ENCODE results near the gene HCFC1.

Gene HCFC1

DNA sequence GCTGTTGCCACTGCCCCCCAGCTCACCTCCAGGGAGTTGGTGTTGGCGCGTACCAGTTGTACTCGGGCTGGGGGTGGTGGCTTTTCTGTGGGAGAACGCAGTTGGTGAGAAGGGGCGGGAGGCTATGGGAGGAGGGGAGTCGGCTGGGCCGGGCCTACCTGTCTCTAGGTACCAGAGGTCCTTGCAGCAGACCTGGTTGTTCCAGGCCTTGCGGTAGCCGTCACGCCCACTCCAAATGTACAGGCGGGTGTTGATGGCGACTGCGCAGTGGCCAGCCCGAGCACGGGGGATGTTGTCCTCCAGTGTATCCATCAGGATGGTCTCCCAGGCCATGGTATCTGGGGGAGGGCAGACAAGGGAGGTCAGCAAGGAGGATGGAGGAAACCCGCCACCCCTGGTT is 11.5 kb downstream of the HCFC1 start:
- H3K4me1 ChIP-seq (ENCODE audit: control insufficient read depth in 5 of 5, insufficient read depth in 5 of 5, low read length in 5 of 5), result no peaks in the 10 kb centered on the region
- no peak overlapping the region for H3K9ac ChIP-seq (ENCODE audit: low read length in 5 of 5)
- peaks cover 0 to 96% (median 84%) of the 10 kb centered on the region in 5 donors for H3K36me3 ChIP-seq (ENCODE audit: control insufficient read depth in 5 of 5, insufficient read depth in 5 of 5, low read length in 5 of 5)
- peaks cover 0 to 19% (median 8%) of the 10 kb centered on the region in 5 donors for H3K27me3 ChIP-seq (ENCODE audit: control insufficient read depth in 5 of 5, insufficient read depth in 4 of 5, low read length in 5 of 5)
- no peaks in the 10 kb centered on the region for H3K9me3 ChIP-seq (ENCODE audit: control insufficient read depth in 5 of 5, low read length in 5 of 5)
- H3K27ac ChIP-seq (ENCODE audit: low read depth, low read length), result no peak overlapping the region
- H3K4me3 ChIP-seq (ENCODE audit: low read depth in 1 of 5, low read length in 5 of 5), result no peak overlapping the region

DNA sequence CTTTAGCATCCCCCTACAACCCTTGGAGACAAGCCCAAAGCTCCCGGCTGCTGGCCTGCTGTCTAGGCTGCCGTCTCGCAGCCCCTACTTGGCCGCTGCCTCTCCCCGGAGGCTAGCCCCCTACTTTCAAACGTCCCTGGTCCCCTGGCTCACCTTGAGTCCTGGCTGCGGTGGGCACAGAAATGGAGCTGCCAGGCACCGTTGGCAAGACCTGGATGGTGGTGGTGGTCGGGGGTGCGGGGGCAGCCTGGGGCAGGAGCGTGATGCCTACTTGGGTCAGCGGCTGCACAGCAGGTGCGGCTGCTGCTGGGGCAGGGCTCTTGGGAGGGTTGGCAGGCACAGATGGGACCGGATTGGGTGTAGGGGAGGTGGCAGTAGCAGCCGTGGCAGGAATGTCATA is 12.0 kb downstream of the HCFC1 start:
- Histone ChIP-seq H3K4me3 (ENCODE audit: low read depth in 1 of 5, low read length in 5 of 5) (no peak overlapping the region), H3K27ac (ENCODE audit: low read depth, low read length) (no peak overlapping the region), H3K36me3 (ENCODE audit: control insufficient read depth in 5 of 5, insufficient read depth in 5 of 5, low read length in 5 of 5) (peaks cover 0 to 100% (median 88%) of the 10 kb centered on the region in 5 donors), H3K9ac (ENCODE audit: low read length in 5 of 5) (no peak overlapping the region), H3K4me1 (ENCODE audit: control insufficient read depth in 5 of 5, insufficient read depth in 5 of 5, low read length in 5 of 5) (no peaks in the 10 kb centered on the region), H3K27me3 (ENCODE audit: control insufficient read depth in 5 of 5, insufficient read depth in 4 of 5, low read length in 5 of 5) (peaks cover 0 to 19% (median 5%) of the 10 kb centered on the region in 5 donors), H3K9me3 (ENCODE audit: control insufficient read depth in 5 of 5, low read length in 5 of 5) (no peaks in the 10 kb centered on the region)

DNA sequence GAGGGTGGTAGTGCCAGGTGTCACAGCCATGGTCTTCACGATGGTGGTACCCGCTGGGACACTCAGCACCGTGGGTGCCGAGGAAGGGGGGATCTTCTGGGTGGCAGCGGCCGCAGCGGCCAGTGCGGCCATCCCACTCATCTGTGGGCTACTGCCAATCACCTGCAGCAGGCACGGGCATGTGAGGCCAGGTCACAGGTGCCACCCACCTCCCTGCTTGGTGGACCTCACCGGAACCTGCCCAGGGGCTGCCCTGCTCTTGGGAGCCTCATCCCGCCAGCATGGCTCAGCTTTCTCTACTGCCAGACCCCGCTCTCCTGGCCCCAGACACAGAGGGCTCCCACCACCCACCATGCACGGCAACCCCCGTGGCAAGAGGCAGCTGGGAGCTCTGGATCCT is 13.0 kb downstream of the HCFC1 start:
- no peak overlapping the region for H3K4me3 ChIP-seq (ENCODE audit: low read depth in 1 of 5, low read length in 5 of 5)
- no peaks in the 10 kb centered on the region for H3K4me1 ChIP-seq (ENCODE audit: control insufficient read depth in 5 of 5, insufficient read depth in 5 of 5, low read length in 5 of 5)
- no peak overlapping the region for H3K9ac ChIP-seq (ENCODE audit: low read length in 5 of 5)
- H3K36me3 ChIP-seq (ENCODE audit: control insufficient read depth in 5 of 5, insufficient read depth in 5 of 5, low read length in 5 of 5), result peaks cover 0 to 100% (median 97%) of the 10 kb centered on the region in 5 donors
- no peak overlapping the region for H3K27ac ChIP-seq (ENCODE audit: low read depth, low read length)
- H3K9me3 ChIP-seq (ENCODE audit: control insufficient read depth in 5 of 5, low read length in 5 of 5), result no peaks in the 10 kb centered on the region
- peaks cover 0 to 19% (median 5%) of the 10 kb centered on the region in 5 donors for H3K27me3 ChIP-seq (ENCODE audit: control insufficient read depth in 5 of 5, insufficient read depth in 4 of 5, low read length in 5 of 5)

DNA sequence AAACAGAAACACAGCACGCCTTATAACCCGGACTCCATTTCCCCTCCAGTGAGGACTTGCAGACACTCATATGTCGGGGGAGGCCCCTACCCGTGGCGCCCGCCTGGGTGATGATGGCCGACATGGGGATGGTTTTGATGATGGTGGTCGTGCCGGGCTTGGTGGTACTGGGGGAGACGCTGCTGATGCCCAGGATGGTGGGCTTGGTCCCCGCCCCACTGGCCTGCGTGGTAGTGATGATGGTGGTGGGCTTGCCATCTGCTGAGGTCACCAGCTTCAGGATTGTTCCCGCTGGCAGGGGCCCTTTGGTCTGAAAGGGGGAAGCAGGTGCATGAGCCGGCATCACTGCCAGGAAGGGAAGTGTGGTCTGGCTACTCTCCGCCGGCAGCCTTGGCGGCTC is 14.4 kb downstream of the HCFC1 start:
- Histone ChIP-seq H3K27ac (ENCODE audit: low read depth, low read length) (no peak overlapping the region), H3K27me3 (ENCODE audit: control insufficient read depth in 5 of 5, insufficient read depth in 4 of 5, low read length in 5 of 5) (peaks cover 0 to 14% (median 5%) of the 10 kb centered on the region in 5 donors), H3K9ac (ENCODE audit: low read length in 5 of 5) (no peak overlapping the region), H3K4me3 (ENCODE audit: low read depth in 1 of 5, low read length in 5 of 5) (no peak overlapping the region), H3K4me1 (ENCODE audit: control insufficient read depth in 5 of 5, insufficient read depth in 5 of 5, low read length in 5 of 5) (no peaks in the 10 kb centered on the region), H3K36me3 (ENCODE audit: control insufficient read depth in 5 of 5, insufficient read depth in 5 of 5, low read length in 5 of 5) (peaks cover 0 to 98% (median 96%) of the 10 kb centered on the region in 5 donors), H3K9me3 (ENCODE audit: control insufficient read depth in 5 of 5, low read length in 5 of 5) (no peaks in the 10 kb centered on the region)

DNA sequence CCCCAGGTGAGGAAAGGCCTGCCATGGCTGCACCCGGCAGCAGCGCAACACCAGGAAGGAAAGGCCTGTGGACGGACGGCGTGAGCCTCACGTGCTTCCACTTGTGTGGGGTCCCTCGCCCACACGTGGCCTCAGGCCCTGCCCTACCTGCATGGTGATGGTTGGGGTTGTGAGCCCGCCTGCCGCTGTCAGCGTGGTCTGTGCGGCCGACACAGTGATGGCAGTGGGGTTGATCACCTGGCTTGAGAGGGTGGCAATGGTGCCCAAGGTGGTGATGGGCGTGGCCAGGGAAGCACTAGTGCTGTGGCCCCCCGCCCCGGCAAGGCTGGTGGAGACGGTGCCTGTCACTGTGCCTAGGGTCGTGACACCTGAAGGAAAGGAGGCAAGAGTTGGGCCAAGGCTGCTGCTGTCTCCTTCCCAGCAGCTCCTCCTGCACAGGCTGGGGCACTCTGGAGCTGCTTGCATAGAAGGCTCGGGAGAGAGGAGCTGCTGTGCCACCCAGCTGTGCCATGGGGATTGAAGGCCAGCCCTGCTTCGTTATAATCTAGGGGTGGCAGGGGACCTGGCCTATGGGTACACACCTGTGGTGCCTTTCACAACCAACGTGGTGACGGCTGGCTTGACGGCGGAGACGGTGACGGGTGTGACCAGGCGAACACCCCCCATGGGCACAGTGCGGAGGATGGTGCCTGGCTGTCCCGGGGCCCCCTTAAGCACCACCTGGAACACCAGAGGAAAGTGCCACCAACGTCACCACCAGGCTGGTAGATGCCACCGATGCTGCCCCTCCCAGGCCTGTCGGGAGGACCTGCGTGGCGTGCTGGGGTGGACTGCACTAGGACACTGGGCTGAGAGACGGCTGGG is 15.3 kb downstream of the HCFC1 start:
- Histone ChIP-seq H3K4me1 (ENCODE audit: control insufficient read depth in 5 of 5, insufficient read depth in 5 of 5, low read length in 5 of 5) (no peaks in the 10 kb centered on the region), H3K36me3 (ENCODE audit: control insufficient read depth in 5 of 5, insufficient read depth in 5 of 5, low read length in 5 of 5) (peaks cover 0 to 98% (median 96%) of the 10 kb centered on the region in 5 donors), H3K9ac (ENCODE audit: low read length in 5 of 5) (no peak overlapping the region), H3K27ac (ENCODE audit: low read depth, low read length) (no peak overlapping the region), H3K9me3 (ENCODE audit: control insufficient read depth in 5 of 5, low read length in 5 of 5) (no peaks in the 10 kb centered on the region), H3K27me3 (ENCODE audit: control insufficient read depth in 5 of 5, insufficient read depth in 4 of 5, low read length in 5 of 5) (peaks cover 0 to 12% (median 5%) of the 10 kb centered on the region in 5 donors), H3K4me3 (ENCODE audit: low read depth in 1 of 5, low read length in 5 of 5) (no peak overlapping the region)

DNA sequence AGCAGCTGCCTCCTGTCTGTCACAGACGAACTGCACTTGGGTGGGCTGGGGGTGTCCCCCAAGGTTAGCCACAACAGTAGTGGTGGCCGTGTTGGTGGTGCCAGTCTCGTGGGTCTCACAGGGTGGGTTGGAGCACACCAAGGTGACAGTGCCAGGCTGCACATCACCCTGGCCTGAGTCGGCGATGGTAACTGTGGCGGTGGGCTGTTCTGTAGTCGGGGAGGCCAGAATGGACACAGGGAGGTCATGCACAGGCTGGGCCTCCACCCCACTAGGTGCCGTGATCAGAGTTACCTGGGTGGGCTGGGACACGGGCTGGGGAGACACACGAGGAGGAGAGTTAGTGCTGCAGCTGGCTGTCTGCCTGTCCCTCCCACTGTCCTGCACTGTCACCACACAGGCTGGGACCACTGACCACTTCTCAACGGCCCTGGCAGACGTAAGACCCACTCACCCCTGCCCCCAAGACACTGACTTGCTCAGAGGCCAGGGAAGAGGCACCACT is 16.3 kb downstream of the HCFC1 start:
- Histone ChIP-seq H3K27ac (ENCODE audit: low read depth, low read length) (no peak overlapping the region), H3K9me3 (ENCODE audit: control insufficient read depth in 5 of 5, low read length in 5 of 5) (no peaks in the 10 kb centered on the region), H3K4me3 (ENCODE audit: low read depth in 1 of 5, low read length in 5 of 5) (no peak overlapping the region), H3K27me3 (ENCODE audit: control insufficient read depth in 5 of 5, insufficient read depth in 4 of 5, low read length in 5 of 5) (peaks cover 0 to 12% (median 5%) of the 10 kb centered on the region in 5 donors), H3K9ac (ENCODE audit: low read length in 5 of 5) (no peak overlapping the region), H3K4me1 (ENCODE audit: control insufficient read depth in 5 of 5, insufficient read depth in 5 of 5, low read length in 5 of 5) (no peaks in the 10 kb centered on the region), H3K36me3 (ENCODE audit: control insufficient read depth in 5 of 5, insufficient read depth in 5 of 5, low read length in 5 of 5) (peaks cover 0 to 99% (median 97%) of the 10 kb centered on the region in 5 donors)

DNA sequence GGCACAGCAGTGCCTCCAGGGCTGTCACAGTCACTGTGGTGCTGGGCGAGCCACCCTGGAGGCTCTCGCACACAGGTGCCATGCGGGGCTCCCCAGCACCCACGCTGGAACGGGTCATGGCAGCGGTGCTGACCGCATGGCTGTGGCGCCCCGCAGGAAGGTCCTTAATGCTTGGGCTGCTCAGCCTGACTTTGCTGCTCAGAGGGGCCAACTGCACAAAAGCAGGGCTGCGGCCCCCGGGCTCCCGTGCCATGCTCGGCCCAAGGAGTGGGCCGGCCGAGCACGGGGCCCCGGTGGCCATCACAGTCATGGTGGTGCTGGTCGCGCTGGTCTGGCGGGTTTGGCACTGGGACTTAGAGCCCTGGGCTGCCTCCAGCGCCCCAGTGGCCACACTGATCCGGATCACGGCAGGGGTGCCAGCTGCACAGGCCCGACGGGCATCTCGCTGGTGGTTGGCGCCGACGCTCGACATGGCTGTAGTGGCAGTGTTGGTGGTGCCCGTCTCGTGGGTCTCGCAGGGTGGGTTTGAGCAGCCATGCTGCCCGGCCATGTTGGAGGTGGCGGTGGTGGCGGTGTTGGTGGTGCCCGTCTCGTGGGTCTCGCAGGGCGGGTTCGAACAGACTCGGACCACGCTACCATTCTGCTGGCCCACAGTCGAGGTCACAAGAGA is 16.9 kb downstream of the HCFC1 start:
- no peak overlapping the region for H3K27ac ChIP-seq (ENCODE audit: low read depth, low read length)
- peaks cover 0 to 99% (median 97%) of the 10 kb centered on the region in 5 donors for H3K36me3 ChIP-seq (ENCODE audit: control insufficient read depth in 5 of 5, insufficient read depth in 5 of 5, low read length in 5 of 5)
- H3K4me3 ChIP-seq (ENCODE audit: low read depth in 1 of 5, low read length in 5 of 5), result no peak overlapping the region
- H3K27me3 ChIP-seq (ENCODE audit: control insufficient read depth in 5 of 5, insufficient read depth in 4 of 5, low read length in 5 of 5), result peaks cover 0 to 11% (median 5%) of the 10 kb centered on the region in 5 donors
- no peaks in the 10 kb centered on the region for H3K9me3 ChIP-seq (ENCODE audit: control insufficient read depth in 5 of 5, low read length in 5 of 5)
- H3K4me1 ChIP-seq (ENCODE audit: control insufficient read depth in 5 of 5, insufficient read depth in 5 of 5, low read length in 5 of 5), result peaks cover 0 to 5% (median 1%) of the 10 kb centered on the region in 5 donors
- no peak overlapping the region for H3K9ac ChIP-seq (ENCODE audit: low read length in 5 of 5)

DNA sequence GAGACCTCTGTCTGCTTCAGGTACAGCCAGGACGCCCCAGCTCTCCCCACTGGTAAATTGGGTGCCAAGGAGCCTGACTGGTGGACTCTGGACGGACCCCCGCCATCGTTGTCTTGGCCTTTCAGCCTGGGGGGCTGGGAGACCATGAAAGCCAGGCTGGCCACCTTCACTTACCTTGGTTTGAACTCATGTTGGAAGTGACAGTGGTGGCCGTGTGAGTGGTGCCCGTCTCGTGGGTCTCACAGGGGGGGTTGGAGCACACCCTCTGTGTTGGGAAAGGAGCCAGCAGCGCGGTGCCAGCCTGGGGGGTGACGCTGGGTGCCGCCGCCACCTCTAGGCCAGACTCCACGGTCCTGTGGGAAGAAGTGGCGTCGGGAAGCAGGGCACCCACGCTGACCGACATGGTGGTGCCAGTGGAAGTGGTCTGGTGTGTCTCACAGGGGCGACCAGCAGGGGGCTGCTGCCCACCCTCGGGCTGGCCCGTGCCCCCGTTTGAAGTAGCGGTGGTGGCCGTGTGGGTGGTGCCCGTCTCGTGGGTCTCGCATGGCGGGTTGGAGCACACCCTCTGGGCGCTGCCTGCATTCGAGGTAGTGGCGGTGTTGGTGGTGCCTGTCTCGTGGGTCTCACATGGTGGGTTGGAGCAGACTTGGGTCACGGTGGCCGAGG is 17.6 kb downstream of the HCFC1 start:
- Histone ChIP-seq H3K9ac (ENCODE audit: low read length in 5 of 5) (no peak overlapping the region), H3K9me3 (ENCODE audit: control insufficient read depth in 5 of 5, low read length in 5 of 5) (no peaks in the 10 kb centered on the region), H3K27ac (ENCODE audit: low read depth, low read length) (no peak overlapping the region), H3K4me3 (ENCODE audit: low read depth in 1 of 5, low read length in 5 of 5) (no peak overlapping the region), H3K4me1 (ENCODE audit: control insufficient read depth in 5 of 5, insufficient read depth in 5 of 5, low read length in 5 of 5) (peaks cover 0 to 9% (median 6%) of the 10 kb centered on the region in 5 donors), H3K36me3 (ENCODE audit: control insufficient read depth in 5 of 5, insufficient read depth in 5 of 5, low read length in 5 of 5) (peaks cover 0 to 96% (median 95%) of the 10 kb centered on the region in 5 donors), H3K27me3 (ENCODE audit: control insufficient read depth in 5 of 5, insufficient read depth in 4 of 5, low read length in 5 of 5) (peaks cover 0 to 11% (median 5%) of the 10 kb centered on the region in 5 donors)

DNA sequence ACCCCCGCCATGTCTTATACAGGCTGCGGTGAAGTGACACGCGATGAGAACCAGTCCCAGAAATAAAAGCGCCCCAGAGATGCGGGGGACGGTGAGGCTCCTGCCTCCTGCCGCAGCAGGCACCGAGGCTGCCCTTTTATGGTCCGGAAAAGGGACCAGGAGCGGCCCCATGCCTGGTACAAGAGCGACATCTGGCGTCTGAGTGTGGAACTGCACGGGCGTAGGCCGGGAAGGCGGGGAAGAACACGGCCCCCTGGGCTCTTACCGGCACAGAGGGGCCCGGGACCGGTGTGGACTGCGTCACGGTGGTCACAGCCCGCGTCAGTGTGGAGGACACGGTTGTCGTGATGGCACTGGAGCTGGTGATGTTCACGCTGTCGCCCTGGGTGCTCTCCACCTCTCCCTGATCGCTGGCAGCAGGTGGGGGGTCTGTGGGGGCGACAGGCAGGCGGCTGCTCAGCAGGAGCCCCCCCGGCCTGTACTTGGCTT is 18.2 kb downstream of the HCFC1 start:
- Histone ChIP-seq H3K9ac (ENCODE audit: low read length in 5 of 5) (no peak overlapping the region), H3K36me3 (ENCODE audit: control insufficient read depth in 5 of 5, insufficient read depth in 5 of 5, low read length in 5 of 5) (peaks cover 0 to 94% (median 89%) of the 10 kb centered on the region in 5 donors), H3K27ac (ENCODE audit: low read depth, low read length) (no peak overlapping the region), H3K4me3 (ENCODE audit: low read depth in 1 of 5, low read length in 5 of 5) (no peak overlapping the region), H3K9me3 (ENCODE audit: control insufficient read depth in 5 of 5, low read length in 5 of 5) (no peaks in the 10 kb centered on the region), H3K27me3 (ENCODE audit: control insufficient read depth in 5 of 5, insufficient read depth in 4 of 5, low read length in 5 of 5) (peaks cover 0 to 11% (median 2%) of the 10 kb centered on the region in 5 donors), H3K4me1 (ENCODE audit: control insufficient read depth in 5 of 5, insufficient read depth in 5 of 5, low read length in 5 of 5) (peaks cover 0 to 15% (median 6%) of the 10 kb centered on the region in 5 donors)
